GM12878 (cell line): Measurements from ENCODE around the gene PUSL1. TPM values are rescaled to one million over a fixed set of nuclear protein-coding genes. Genes with fewer than 3 reads are reported as not detected.

Source experiments
- ATAC-seq: fragments of 200-7000 bp; cut with Tn5 transposase; 3 replicates; pipeline ENCODE4 v1.9.1; 2020; ENCODE audit warnings: mild to moderate bottlenecking, moderate library complexity
- BruUV-seq: library from RNA; stranded (reverse); fragments of 400-500 nt; replicated peaks from 2 replicates; lab custom pipeline; 2021; lab: Mats Ljungman, UMichigan
- CTCF ChIA-PET: fragments of 300-600 bp; sonication (Branson Sonifier 250); formaldehyde crosslinking; extraction: SDS; loops from one replicate; lab custom pipeline; 2021; ENCODE audit warnings: inconsistent platforms; lab: Yijun Ruan, JAX
- POLR2A ChIA-PET: fragments of 350-600 bp; formaldehyde crosslinking; extraction: SDS; loops from one replicate; lab custom pipeline; 2021; ENCODE audit warnings: inconsistent platforms; lab: Charles Lee
- RAD21 ChIA-PET: fragments of 300-600 bp; sonication (Branson Sonifier 250); formaldehyde crosslinking; loops from one replicate; lab custom pipeline; 2023; ENCODE audit warnings: antibody characterized with exemption; ENCODE audit not compliant: unreplicated experiment; lab: Charles Lee
- SMC1A ChIA-PET: fragments of 300-600 bp; sonication (Branson Sonifier 250); formaldehyde crosslinking; loops from one replicate; lab custom pipeline; 2023; ENCODE audit not compliant: unreplicated experiment, uncharacterized antibody; lab: Charles Lee
- DNase-seq: peaks from one replicate; pipeline ENCODE4 v3.0.0-alpha.2; 2011; ENCODE audit warnings: low read depth, low spot score
- FAIRE-seq: peaks from 3 replicates; lab custom pipeline; 2011; peaks lifted over from hg19 to GRCh38; lab: Jason Lieb, UNC
- H2AFZ ChIP-seq: 2 replicates; pipeline ENCODE4 v1.6.0; 2011; ENCODE audit warnings: low read depth, low read length, control low read depth; ENCODE audit not compliant: control insufficient read depth
- H3K27ac ChIP-seq: 2 replicates; pipeline ENCODE4 v1.5.1; 2011; ENCODE audit warnings: control low read depth; ENCODE audit not compliant: control insufficient read depth, insufficient read depth
- H3K27me3 ChIP-seq, 2 experiments: replicated peaks in 1 of 2; 2 replicates each; pipeline versions ENCODE4 v1.6.0 to v1.6.1; 2011; ENCODE audit warnings: low read length in 1 of 2; ENCODE audit not compliant: control insufficient read depth in 2 of 2, insufficient read depth in 2 of 2
- H3K36me3 ChIP-seq, 2 experiments: 2 replicates each; pipeline ENCODE4 v1.5.1; 2011; ENCODE audit warnings: low read length in 1 of 2; ENCODE audit not compliant: control insufficient read depth in 2 of 2, insufficient read depth in 2 of 2
- H3K4me1 ChIP-seq: 2 replicates; pipeline ENCODE4 v1.6.1; 2011; ENCODE audit warnings: mild to moderate bottlenecking, low read length, moderate library complexity, mixed read lengths; ENCODE audit not compliant: control insufficient read depth, insufficient read depth
- H3K4me2 ChIP-seq: 2 replicates; pipeline ENCODE4 v1.6.0; 2011; ENCODE audit warnings: control low read depth; ENCODE audit not compliant: control insufficient read depth, insufficient read depth
- H3K4me3 ChIP-seq: fragments of 200-600 bp; sonication (generic); 2 replicates; pipeline ENCODE4 v1.5.1; 2016
- H3K79me2 ChIP-seq: 2 replicates; pipeline ENCODE4 v1.6.0; 2011; ENCODE audit warnings: low read length; ENCODE audit not compliant: control insufficient read depth, insufficient read depth
- H3K9ac ChIP-seq: 2 replicates; pipeline ENCODE4 v1.8.0; 2011; ENCODE audit warnings: low read length, control low read depth, mixed read lengths; ENCODE audit not compliant: control insufficient read depth, insufficient read depth
- H3K9me3 ChIP-seq: replicated peaks from 3 replicates; pipeline ENCODE4 v1.5.1; 2011; ENCODE audit warnings: mild to moderate bottlenecking, low read length; ENCODE audit not compliant: control insufficient read depth, insufficient read depth
- H4K20me1 ChIP-seq: 2 replicates; pipeline ENCODE4 v1.6.0; 2011; ENCODE audit not compliant: control insufficient read depth, insufficient read depth
- CREM ChIP-seq: IDR thresholded peaks from 2 replicates; pipeline ENCODE4 v1.6.1; 2014; ENCODE audit warnings: antibody characterized with exemption, low read depth
- E2F4 ChIP-seq: IDR thresholded peaks from 2 replicates; pipeline ENCODE4 v1.6.1; 2012; ENCODE audit warnings: low read depth, low read length, improper control_type of control experiment
- IKZF1 ChIP-seq: fragments of 450-650 bp; conservative IDR thresholded peaks from 2 replicates; pipeline ENCODE4 v1.6.1; 2017; ENCODE audit warnings: antibody characterized with exemption, mild to moderate bottlenecking
- POLR2A ChIP-seq: IDR thresholded peaks from 2 replicates; pipeline ENCODE4 v1.6.1; 2011; ENCODE audit warnings: low read depth, mild to moderate bottlenecking, low read length
- POLR2AphosphoS5 ChIP-seq: IDR thresholded peaks from 2 replicates; pipeline ENCODE4 v1.6.1; 2011; ENCODE audit warnings: mild to moderate bottlenecking, low read length, inconsistent platforms
- RUNX3 ChIP-seq: IDR thresholded peaks from 2 replicates; pipeline ENCODE4 v1.6.1; 2012; ENCODE audit warnings: low read length, inconsistent platforms
- STAT1 ChIP-seq: fragments of 450-650 bp; conservative IDR thresholded peaks from 2 replicates; pipeline ENCODE4 v1.6.1; 2014; ENCODE audit warnings: antibody characterized with exemption, mild to moderate bottlenecking
- WGBS: methylation state at CpG from one replicate; pipeline ENCODE4 v1.1.6; 2016; ENCODE audit warnings: low lambda C conversion rate; ENCODE audit not compliant: insufficient replicate concordance, insufficient coverage; ENCODE audit errors: missing lambda C conversion rate; 5-methylcytosine and 5-hydroxymethylcytosine counted together
- in situ Hi-C: fragments of 300-500 bp; cut with MboI; formaldehyde crosslinking; loops from 9 replicates; pipeline ENCODE4 v1.14.3; 2018; ENCODE audit warnings: mixed read lengths
- intact Hi-C: fragments of 100-400 bp; cut with micrococcal nuclease; formaldehyde crosslinking; loops from one replicate; pipeline ENCODE4 v1.14.2; 2022; ENCODE audit not compliant: unreplicated experiment
- polyA plus RNA-seq, 11 experiments: library from polyadenylated mRNA; depleted of rRNA in 4 of 11; unstranded in 6 of 11; stranded (reverse) in 5 of 11; fragments of >200 nt; fragmentation: Nextera tagmentation in 4 of 11; fragmentation: Illumina TruSeq in 1 of 11; extraction: Ambion mirVana in 4 of 11; extraction: Trizol in 1 of 11; gene quantifications; 1 replicate in 1 of 11; 2 replicates in 10 of 11; pipeline versions ENCODE4 v1.2.1 to v1.2.3, GENCODE V29; 2011 to 2016; ENCODE audit warnings: inconsistent platforms in 2 of 11, missing spikeins in 2 of 11, low read depth in 1 of 11
- total RNA-seq, 4 experiments: library from RNA; depleted of rRNA in 3 of 4; stranded (reverse); fragments of >200 nt in 3 of 4; fragmentation: Illumina TruSeq in 1 of 4; extraction: Trizol in 1 of 4; gene quantifications; 2 replicates each; pipeline versions ENCODE4 v1.2.1 to v1.2.3, GENCODE V29; 2013 to 2021
- TF ChIP-seq, protein P1 (sequence below), 3 experiments: IDR thresholded peaks in 2 of 3; conservative IDR thresholded peaks in 1 of 3; 2 replicates each; pipeline ENCODE4 v1.5.1; 2011; ENCODE audit warnings: low read depth in 3 of 3, low read length in 3 of 3, mild to moderate bottlenecking in 3 of 3, control low read depth in 2 of 3, moderate library complexity in 2 of 3, inconsistent platforms in 1 of 3, mixed read lengths in 1 of 3; ENCODE audit not compliant: control insufficient read depth in 2 of 3, insufficient read depth in 1 of 3; ENCODE audit errors: extremely low read depth in 1 of 3
- TF ChIP-seq, protein P2 (sequence below): fragments of 450-650 bp; formaldehyde crosslinking; IDR thresholded peaks from 2 replicates; pipeline ENCODE4 v1.5.0; 2022; ENCODE audit warnings: mild to moderate bottlenecking, missing genetic modification characterization
- TF ChIP-seq, protein P3 (sequence below): fragments of 450-650 bp; IDR thresholded peaks from 2 replicates; pipeline ENCODE4 v1.6.1; 2018; ENCODE audit warnings: borderline replicate concordance, mild to moderate bottlenecking; ENCODE audit not compliant: partially characterized antibody

The PUSL1 gene
- total and polyA plus RNA-seq, 10 of the 15 experiments (the other 5 are each of a cell fraction or from before 2014, with no cell fraction given): 0.16 to 28.4 (median 15.1) TPM

DNA sequence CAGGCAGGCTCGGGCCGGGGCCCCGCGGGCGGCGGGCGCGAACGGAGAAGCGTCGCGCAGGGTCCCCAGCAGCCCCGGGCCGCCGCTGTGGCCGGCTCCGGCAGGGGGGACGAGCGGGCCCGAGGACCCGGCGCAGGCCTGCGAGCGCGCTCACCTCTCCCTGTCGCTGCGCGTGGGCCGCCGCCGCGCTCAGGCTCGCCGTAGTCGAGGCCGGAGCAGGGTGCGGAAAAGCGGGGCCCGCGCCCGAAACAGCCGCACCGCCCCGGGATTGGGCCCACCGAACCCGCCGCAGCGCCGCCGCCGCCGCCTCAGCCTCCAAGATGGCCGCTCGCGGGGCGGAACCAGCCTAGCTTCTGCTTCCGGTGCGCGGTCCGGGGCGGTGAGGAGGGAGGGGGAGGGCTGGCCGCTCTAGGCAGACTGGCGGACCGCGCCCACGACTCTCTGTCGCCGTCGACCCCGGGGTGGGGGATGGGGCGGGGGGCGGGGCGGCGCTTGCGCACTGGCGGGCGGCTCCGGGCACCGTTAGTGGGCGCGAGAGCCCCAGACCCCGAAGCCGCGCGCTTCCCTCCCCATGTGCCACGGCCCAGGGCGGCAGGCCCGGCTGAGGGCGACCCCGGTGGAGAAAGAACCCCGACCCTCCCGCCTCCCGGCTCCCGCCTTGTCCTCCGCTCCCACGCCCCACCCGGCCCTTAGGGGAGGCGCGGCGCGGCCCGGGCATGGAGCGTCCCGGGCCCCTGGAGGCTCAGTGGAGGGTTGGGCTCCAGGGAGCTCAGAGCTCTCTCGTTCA lies 34.7 kb upstream of the PUSL1 start, which contains the start of gene UBE2J2:
Gene UBE2J2 (minus strand): TSS at position 343 of the 787 bp plus-strand sequence. CDS start 5,862 bp downstream, outside the sequence.
- Histone ChIP-seq H3K4me1 (peaks cover 18% of the 10 kb centered on the region), H3K27ac (peak within 1 kb of the TSS; percentile 78), H2AFZ (peak within 1 kb of the TSS; percentile 92), H3K4me2 (peak within 1 kb of the TSS; percentile 100), H3K36me3 (peaks cover 0 to 6% of the 10 kb centered on the region in 2 experiments; a peak in 1 of 4 replicates), H3K79me2 (peaks cover 41% of the 10 kb centered on the region), H3K9me3 (no peaks in the 10 kb centered on the region), H3K4me3 (peak within 1 kb of the TSS; percentile 81), H3K27me3 (no peaks in the 10 kb centered on the region), H4K20me1 (peaks cover 4% of the 10 kb centered on the region; the same call in 1 of the 2 replicates), H3K9ac (peak within 1 kb of the TSS; percentile 92)
- ChIA-PET RAD21 (interaction anchor here (0.7 kb wide), 2 partner anchors 163 to 242 kb away, joined by 4 read pairs; no protein-coding TSS in a partner anchor), POLR2A (interaction anchor here (0.6 to 1.4 kb wide), 7 partner anchors 18 to 483 kb away, joined by 3 to 5 read pairs (median 4); partner anchors contain the start of gene ISG15), SMC1A (no interaction called here), CTCF (interaction anchor here (1.0 kb wide), 3 partner anchors 13 to 23 kb away, joined by 3 to 4 read pairs (median 4); no protein-coding TSS in a partner anchor)
- WGBS: under 1% methylated on average over 59 of the region's 105 CpGs
- in situ Hi-C loops (no loop called here), intact Hi-C loops (no loop called here)
- BruUV-seq: no TSS peak
- peak; percentile 95 for ATAC-seq
- FAIRE-seq: peak; percentile 57
- DNase-seq: peak; percentile 26
- TF ChIP-seq, protein P1, sequence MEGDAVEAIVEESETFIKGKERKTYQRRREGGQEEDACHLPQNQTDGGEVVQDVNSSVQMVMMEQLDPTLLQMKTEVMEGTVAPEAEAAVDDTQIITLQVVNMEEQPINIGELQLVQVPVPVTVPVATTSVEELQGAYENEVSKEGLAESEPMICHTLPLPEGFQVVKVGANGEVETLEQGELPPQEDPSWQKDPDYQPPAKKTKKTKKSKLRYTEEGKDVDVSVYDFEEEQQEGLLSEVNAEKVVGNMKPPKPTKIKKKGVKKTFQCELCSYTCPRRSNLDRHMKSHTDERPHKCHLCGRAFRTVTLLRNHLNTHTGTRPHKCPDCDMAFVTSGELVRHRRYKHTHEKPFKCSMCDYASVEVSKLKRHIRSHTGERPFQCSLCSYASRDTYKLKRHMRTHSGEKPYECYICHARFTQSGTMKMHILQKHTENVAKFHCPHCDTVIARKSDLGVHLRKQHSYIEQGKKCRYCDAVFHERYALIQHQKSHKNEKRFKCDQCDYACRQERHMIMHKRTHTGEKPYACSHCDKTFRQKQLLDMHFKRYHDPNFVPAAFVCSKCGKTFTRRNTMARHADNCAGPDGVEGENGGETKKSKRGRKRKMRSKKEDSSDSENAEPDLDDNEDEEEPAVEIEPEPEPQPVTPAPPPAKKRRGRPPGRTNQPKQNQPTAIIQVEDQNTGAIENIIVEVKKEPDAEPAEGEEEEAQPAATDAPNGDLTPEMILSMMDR (IDR thresholded peaks at IDR 0.05 in 2 of 3, conservative IDR thresholded peaks at IDR 0.05 in 1 of 3; ENCODE audit: control insufficient read depth in 2 of 3, extremely low read depth in 1 of 3, insufficient read depth in 1 of 3, low read depth in 3 of 3, low read length in 3 of 3): no peak; a peak in 1 of 6 replicates
- no peak for TF ChIP-seq E2F4
- TF ChIP-seq IKZF1: peak; percentile 92
- TF ChIP-seq CREM: peak; percentile 59; the same call in 1 of the 2 replicates
- TF ChIP-seq POLR2A: peak; percentile 87
- peak; percentile 51 for TF ChIP-seq RUNX3
- no peak; the same call in 1 of the 2 replicates for TF ChIP-seq STAT1
- TF ChIP-seq, protein P2, sequence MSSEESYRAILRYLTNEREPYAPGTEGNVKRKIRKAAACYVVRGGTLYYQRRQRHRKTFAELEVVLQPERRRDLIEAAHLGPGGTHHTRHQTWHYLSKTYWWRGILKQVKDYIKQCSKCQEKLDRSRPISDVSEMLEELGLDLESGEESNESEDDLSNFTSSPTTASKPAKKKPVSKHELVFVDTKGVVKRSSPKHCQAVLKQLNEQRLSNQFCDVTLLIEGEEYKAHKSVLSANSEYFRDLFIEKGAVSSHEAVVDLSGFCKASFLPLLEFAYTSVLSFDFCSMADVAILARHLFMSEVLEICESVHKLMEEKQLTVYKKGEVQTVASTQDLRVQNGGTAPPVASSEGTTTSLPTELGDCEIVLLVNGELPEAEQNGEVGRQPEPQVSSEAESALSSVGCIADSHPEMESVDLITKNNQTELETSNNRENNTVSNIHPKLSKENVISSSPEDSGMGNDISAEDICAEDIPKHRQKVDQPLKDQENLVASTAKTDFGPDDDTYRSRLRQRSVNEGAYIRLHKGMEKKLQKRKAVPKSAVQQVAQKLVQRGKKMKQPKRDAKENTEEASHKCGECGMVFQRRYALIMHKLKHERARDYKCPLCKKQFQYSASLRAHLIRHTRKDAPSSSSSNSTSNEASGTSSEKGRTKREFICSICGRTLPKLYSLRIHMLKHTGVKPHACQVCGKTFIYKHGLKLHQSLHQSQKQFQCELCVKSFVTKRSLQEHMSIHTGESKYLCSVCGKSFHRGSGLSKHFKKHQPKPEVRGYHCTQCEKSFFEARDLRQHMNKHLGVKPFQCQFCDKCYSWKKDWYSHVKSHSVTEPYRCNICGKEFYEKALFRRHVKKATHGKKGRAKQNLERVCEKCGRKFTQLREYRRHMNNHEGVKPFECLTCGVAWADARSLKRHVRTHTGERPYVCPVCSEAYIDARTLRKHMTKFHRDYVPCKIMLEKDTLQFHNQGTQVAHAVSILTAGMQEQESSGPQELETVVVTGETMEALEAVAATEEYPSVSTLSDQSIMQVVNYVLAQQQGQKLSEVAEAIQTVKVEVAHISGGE (CRISPR knock-in tag): no peak
- TF ChIP-seq POLR2AphosphoS5: 0 out of 2 replicates have a peak, but pooled peaks have one; percentile 50
- TF ChIP-seq, protein P3, sequence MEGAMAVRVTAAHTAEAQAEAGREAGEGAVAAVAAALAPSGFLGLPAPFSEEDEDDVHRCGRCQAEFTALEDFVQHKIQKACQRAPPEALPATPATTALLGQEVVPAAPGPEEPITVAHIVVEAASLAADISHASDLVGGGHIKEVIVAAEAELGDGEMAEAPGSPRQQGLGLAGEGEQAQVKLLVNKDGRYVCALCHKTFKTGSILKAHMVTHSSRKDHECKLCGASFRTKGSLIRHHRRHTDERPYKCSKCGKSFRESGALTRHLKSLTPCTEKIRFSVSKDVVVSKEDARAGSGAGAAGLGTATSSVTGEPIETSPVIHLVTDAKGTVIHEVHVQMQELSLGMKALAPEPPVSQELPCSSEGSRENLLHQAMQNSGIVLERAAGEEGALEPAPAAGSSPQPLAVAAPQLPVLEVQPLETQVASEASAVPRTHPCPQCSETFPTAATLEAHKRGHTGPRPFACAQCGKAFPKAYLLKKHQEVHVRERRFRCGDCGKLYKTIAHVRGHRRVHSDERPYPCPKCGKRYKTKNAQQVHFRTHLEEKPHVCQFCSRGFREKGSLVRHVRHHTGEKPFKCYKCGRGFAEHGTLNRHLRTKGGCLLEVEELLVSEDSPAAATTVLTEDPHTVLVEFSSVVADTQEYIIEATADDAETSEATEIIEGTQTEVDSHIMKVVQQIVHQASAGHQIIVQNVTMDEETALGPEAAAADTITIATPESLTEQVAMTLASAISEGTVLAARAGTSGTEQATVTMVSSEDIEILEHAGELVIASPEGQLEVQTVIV: no peak
